Epithelial cell of umbilical artery (primary cell): Measurements from ENCODE around the gene NPIPB5. TPM values are rescaled to one million over a fixed set of nuclear protein-coding genes. Genes with fewer than 3 reads are reported as not detected.

ENCODE experiments used
- total RNA-seq: library from RNA; depleted of rRNA; stranded (reverse); fragments of >200 nt; gene quantifications from 2 replicates; pipeline ENCODE4 v1.2.3, GENCODE V29; 2014

NPIPB5 gene
- 56.8 and 67.6 TPM in 2 replicates for total RNA-seq

GRCh38 chr16:22510591-22510990 is at the start of gene NPIPB5:
TSS of gene NPIPB5 (plus strand) at chr16:22510891. CDS start at chr16:22513802, 2,911 bp downstream.

Other genes starting within 250 kb of the NPIPB5 start
- gene POLR3E, start 213.5 kb upstream of the NPIPB5 start, total RNA-seq, result 27.9 and 32.1 TPM in 2 replicates
- gene CDR2, start 136.3 kb upstream of the NPIPB5 start, total RNA-seq, result 48.7 and 48.8 TPM in 2 replicates